DMS153 treated with DMSO at 0.1 percent for 48 hours (cell line): ENCODE measurements around the gene ADAMTS16.

Experiments used
- DNase-seq: peaks from one replicate; lab custom pipeline; 2025; ENCODE audit not compliant: unreplicated experiment; lab: John Stamatoyannopoulos, UW

Gene ADAMTS16

GRCh38 chr5:5141339-5141599 is 1.1 kb downstream of the ADAMTS16 start:
- no peak for DNase-seq

GRCh38 chr5:5141625-5142525 is 1.7 kb downstream of the ADAMTS16 start:
- DNase-seq: peak; percentile 82

DNA sequence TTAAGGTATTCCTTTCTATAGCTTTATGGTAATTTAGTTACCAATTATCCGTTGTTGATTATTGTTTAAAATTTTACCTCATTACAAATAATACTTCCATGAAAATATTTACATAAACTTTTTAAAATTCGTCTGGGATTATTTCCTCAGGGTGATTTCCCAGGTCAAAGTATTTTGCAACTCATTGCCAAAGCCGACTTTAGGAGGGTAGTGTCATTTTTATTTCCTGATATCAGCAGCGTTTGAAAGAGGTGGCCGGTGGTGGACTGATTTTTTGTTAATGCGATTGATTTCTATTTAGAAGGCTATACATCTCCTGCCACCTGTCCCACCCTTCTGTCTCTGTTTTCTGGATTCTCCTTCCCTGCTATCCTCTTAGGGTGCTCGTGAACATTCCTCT is 4.3 kb downstream of the ADAMTS16 start:
- DNase-seq: no peak

DNA sequence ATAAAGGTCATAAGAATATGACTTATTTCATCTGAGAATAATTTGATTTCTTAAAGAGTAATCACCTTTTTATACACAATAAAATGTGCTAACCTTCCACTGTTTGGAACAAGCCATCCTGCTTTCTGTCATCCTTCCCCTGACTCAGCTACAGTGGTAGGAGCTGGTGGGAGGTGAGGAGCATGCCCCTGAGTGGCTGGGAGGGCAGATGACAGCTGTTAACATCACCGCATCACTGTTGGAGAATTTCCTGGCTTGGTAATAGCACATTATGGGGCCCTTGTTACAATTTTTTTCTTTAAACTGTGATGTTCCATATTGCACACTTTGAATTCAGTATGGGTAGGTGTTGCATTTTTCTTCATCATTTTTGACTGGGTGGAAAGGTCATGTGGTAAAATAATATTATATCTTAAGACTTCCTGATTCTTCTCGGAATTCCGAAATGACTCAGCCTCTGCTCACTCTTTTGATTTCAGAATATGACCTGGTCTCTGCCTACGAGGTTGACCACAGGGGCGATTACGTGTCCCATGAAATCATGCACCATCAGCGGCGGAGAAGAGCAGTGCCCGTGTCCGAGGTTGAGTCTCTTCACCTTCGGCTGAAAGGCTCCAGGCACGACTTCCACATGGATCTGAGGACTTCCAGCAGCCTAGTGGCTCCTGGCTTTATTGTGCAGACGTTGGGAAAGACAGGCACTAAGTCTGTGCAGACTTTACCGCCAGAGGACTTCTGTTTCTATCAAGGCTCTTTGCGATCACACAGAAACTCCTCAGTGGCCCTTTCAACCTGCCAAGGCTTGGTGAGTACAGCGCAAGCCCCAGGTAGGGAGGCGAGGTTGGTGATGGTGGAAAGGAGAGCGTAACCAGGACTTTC is 5.8 kb downstream of the ADAMTS16 start:
- no peak for DNase-seq

DNA sequence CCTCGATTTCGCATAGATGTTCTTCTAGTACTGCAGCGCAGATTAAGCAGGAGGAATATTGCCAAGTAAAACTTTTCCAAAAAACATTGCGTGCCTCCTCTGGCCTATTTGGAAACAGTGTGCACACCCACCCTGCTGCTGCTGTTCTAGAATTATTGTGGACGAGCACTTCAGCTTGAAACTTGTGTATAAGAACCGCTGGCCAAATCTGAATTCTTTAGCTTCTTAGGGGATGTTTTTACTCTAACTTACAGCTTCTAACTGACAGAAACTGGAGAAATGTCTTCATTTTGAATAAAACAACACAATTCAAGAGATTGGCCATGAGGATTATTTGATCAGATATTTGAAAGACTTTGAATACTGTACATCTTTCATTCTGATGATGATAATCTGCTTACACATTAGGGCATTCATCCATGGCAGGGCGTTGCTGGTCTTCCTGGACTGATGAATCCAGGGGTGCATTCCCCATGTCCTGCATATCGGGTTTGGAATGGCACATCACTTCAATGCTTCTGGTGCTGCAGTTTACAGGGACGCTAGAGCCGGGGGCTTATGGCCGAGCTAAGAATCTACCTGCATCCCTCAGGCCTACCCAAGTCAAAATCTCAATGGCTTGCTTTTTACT is 6.5 kb downstream of the ADAMTS16 start:
- no peak for DNase-seq

DNA sequence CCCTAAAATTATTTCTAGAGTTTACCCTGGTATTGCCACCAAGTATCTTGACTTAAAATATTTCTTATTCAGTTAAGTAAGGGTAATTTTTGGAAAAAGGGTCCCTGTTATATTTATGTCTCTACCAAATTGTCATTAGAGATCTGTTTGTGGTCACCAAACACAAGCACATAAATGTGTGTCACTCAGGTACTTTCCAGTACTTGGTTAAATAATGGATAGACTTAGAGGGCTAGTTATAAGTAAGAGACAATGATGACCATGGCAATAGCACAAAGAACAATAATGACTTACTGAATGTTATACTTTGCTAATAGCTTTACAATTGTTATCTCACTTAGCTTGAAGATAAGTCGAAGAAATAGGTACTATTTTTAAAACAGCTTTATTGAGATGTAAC is 9.0 kb downstream of the ADAMTS16 start:
- no peak for DNase-seq

DNA sequence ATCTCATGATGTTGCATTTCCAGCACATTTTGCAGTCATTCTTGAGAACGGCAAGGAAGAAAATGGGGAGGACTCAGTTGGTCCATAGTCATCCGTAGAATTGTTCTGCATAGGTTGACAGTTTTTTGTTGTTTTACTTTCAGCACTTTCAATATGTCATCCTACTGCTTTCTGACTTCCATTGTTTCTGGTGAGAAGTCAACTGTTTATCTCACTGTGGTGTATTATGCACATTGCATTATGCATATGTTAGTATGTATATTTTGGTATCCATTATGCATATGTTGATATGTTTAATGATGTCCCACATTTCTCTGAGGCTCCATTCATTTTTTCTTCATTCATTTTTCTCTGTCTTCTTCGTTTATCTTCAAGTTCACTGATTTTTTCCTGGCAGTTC is 10.5 kb downstream of the ADAMTS16 start:
- no peak for DNase-seq

DNA sequence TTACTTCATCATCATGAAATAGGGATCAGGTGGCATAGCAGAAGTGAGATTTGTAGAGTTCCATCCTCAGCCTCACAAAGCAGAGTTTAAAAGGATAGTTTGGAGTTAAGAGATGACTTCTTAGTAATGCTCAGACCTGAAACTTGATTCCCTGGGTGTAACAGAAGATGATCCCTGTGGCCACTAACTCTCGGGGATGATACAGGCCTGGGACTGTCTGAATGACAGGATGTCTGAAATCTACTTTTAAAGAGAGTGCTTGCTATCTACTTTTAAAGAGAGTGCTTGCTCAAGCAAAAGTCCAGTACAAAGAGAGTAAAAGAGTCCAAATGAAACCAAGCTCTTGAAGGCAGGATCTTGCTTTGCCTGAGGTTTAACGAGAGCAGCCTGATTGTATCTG is 14.6 kb downstream of the ADAMTS16 start:
- DNase-seq: no peak

DNA sequence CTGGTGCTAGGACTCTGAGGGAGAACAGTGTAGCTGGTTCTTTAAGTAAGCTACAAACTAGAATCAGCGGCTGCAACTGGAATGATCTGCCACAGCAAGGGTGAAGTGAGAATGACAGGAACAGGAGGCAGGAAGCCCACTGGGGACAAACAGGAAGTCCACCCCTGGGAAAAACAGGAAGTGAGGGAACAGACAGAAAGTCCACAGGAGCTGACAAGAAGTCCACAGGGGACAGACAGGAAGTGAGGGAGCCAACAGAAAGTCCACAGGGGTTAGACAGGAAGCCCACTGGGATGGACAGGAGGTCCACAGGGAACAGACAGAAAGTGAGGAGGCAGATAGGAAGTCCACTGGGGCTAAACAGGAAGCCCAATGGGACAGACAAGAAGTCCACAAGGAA is 15.5 kb downstream of the ADAMTS16 start:
- no peak for DNase-seq

- no peak for DNase-seq
These were observed 16.4 kb downstream of the ADAMTS16 start for GRCh38 chr5:5156471-5157082.

GRCh38 chr5:5158472-5158895 is 18.4 kb downstream of the ADAMTS16 start:
- no peak for DNase-seq

DNA sequence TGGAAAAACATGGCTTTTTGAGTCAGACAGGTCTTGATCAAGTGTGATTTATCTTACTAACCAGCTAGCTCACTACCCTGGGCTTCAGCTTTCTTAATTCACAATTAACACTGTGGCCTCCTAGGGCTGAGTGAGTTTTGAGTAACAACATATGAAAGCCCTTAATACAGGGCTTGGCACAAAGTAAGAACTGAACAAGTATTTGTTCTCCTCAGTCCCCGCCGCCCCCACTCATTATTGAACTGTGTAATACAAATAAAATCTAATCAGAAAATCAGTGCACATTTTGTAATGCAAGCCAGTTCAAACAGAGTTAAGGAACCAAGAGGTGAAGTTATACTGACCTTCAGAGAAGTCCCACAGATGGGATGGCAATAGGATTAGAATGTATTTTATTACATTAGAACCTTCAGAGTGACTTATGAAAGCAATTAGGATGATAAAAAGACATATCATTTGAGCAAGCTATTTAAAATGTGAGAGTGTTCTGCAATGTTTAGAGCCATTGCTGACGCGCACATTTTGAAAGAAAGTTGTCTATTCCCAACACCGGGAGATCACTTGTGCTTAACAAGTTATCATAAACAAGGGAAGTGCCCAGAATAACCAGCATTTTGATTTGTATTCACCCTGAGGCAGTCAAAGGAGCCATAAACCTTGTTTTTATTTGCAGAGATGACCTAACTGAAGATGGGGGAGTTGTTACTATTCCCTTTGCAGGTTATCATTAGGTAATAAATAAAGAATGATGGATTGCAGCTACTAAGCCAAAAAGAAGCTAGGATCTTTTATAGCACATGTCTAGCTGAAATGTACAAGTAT is 19.4 kb downstream of the ADAMTS16 start:
- DNase-seq: no peak

- no peak for DNase-seq
These were observed 24.0 kb downstream of the ADAMTS16 start for GRCh38 chr5:5164163-5164562.

GRCh38 chr5:5165541-5166002 is 25.4 kb downstream of the ADAMTS16 start:
- DNase-seq: no peak

GRCh38 chr5:5169466-5169865 is 29.3 kb downstream of the ADAMTS16 start:
- no peak for DNase-seq

GRCh38 chr5:5178136-5178535 is 38.0 kb downstream of the ADAMTS16 start:
- no peak for DNase-seq

GRCh38 chr5:5178580-5178979 is 38.5 kb downstream of the ADAMTS16 start:
- no peak for DNase-seq

- no peak for DNase-seq
These were observed 38.9 kb downstream of the ADAMTS16 start for GRCh38 chr5:5179079-5179478.

DNA sequence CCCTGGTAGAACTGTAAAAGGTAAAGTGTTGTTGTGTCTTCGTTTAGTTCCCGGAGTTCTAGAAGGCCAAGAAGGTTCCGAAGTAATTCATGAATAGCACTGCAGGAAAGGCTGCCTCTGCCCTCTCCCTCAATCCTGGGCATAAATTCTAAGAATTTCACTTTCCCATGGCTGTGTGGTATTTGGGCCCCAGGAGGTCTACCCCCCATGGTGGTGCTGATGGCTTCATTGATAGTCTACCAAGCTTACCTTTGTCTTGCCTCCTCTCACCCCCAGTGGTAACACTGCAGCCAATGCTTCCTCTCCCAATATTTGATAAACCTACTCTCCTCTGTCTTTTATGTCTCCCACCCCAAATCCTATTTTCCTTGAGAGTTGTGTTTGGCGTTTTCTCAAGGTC is 39.5 kb downstream of the ADAMTS16 start:
- no peak for DNase-seq

- no peak for DNase-seq
These were observed 41.7 kb downstream of the ADAMTS16 start for GRCh38 chr5:5181650-5182324.
